ENCODE measurements around the gene EEF1A2.
"Not testable (repeated sequence)": the region's sequence is repeated elsewhere in the genome, so short reads cannot be mapped to it uniquely, and the experiment has no call there.

The EEF1A2 gene

GRCh38 chr20:63520504-63520933 is 21.6 kb upstream of the EEF1A2 start, which contains the start of gene PPDPF:
Gene PPDPF, plus strand, starts transcription at chr20:63520765. Its CDS starts 544 bp downstream, at chr20:63521309.
- DNase-seq: peak; percentile 89 to 96
- TF ChIP-seq GATA1 (IDR thresholded peaks at IDR 0.05; ENCODE audit: low read depth, low read length) (no peak), POLR2A (IDR thresholded peaks at IDR 0.05; ENCODE audit: low read length) (peak; percentile 72)

- TF ChIP-seq POLR2A (IDR thresholded peaks at IDR 0.05; ENCODE audit: low read length) (no peak), GATA1 (IDR thresholded peaks at IDR 0.05; ENCODE audit: low read depth, low read length) (no peak)
- peak; percentile 64 to 70 for DNase-seq
These were observed 21.0 kb upstream of the EEF1A2 start for GRCh38 chr20:63519668-63520503.

- DNase-seq: no peak
- TF ChIP-seq POLR2A (IDR thresholded peaks at IDR 0.05; ENCODE audit: low read length): no peak
These were observed 20.2 kb upstream of the EEF1A2 start for GRCh38 chr20:63518946-63519667.

- no peak for DNase-seq
- TF ChIP-seq GATA1 (IDR thresholded peaks at IDR 0.05; ENCODE audit: low read depth, low read length) (no peak), POLR2A (IDR thresholded peaks at IDR 0.05; ENCODE audit: low read length) (no peak)
These were observed 19.5 kb upstream of the EEF1A2 start for GRCh38 chr20:63518351-63518861.

- no peak for TF ChIP-seq POLR2A (IDR thresholded peaks at IDR 0.05; ENCODE audit: low read length)
- TF ChIP-seq GATA1 (IDR thresholded peaks at IDR 0.05; ENCODE audit: low read depth, low read length): no peak
- no peak for DNase-seq
These were observed 18.8 kb upstream of the EEF1A2 start for GRCh38 chr20:63517376-63518309.

- not testable (repeated sequence) for DNase-seq
These were observed 15.6 kb upstream of the EEF1A2 start for GRCh38 chr20:63514520-63514919.

GRCh38 chr20:63513207-63513606 is 14.3 kb upstream of the EEF1A2 start:
- TF ChIP-seq GATA1 (IDR thresholded peaks at IDR 0.05; ENCODE audit: low read depth, low read length): no peak
- no peak for TF ChIP-seq POLR2A (IDR thresholded peaks at IDR 0.05; ENCODE audit: low read length)
- DNase-seq: no peak

- no peak for DNase-seq
- TF ChIP-seq GATA1 (IDR thresholded peaks at IDR 0.05; ENCODE audit: low read depth, low read length): no peak
- TF ChIP-seq POLR2A (IDR thresholded peaks at IDR 0.05; ENCODE audit: low read length): no peak
These were observed 10.2 kb upstream of the EEF1A2 start for GRCh38 chr20:63509088-63509564.

GRCh38 chr20:63508072-63508768 is 9.3 kb upstream of the EEF1A2 start:
- no peak for TF ChIP-seq POLR2A (IDR thresholded peaks at IDR 0.05; ENCODE audit: low read length)
- no peak for TF ChIP-seq GATA1 (IDR thresholded peaks at IDR 0.05; ENCODE audit: low read depth, low read length)
- DNase-seq: no peak

- DNase-seq: no peak
- TF ChIP-seq POLR2A (IDR thresholded peaks at IDR 0.05; ENCODE audit: low read length) (no peak), GATA1 (IDR thresholded peaks at IDR 0.05; ENCODE audit: low read depth, low read length) (no peak)
These were observed 8.3 kb upstream of the EEF1A2 start for GRCh38 chr20:63507083-63507743.

- DNase-seq: no peak
- TF ChIP-seq GATA1 (IDR thresholded peaks at IDR 0.05; ENCODE audit: low read depth, low read length) (no peak), POLR2A (IDR thresholded peaks at IDR 0.05; ENCODE audit: low read length) (no peak)
These were observed 6.8 kb upstream of the EEF1A2 start for GRCh38 chr20:63505723-63506122.

- TF ChIP-seq GATA1 (IDR thresholded peaks at IDR 0.05; ENCODE audit: low read depth, low read length) (no peak), POLR2A (IDR thresholded peaks at IDR 0.05; ENCODE audit: low read length) (no peak)
- no peak for DNase-seq
These were observed 6.4 kb upstream of the EEF1A2 start for GRCh38 chr20:63505281-63505680.

Measured in erythroblast (primary cell).